ENCODE measurements around the gene TTLL6. TPM values are rescaled to one million over a fixed set of nuclear protein-coding genes. Genes with fewer than 3 reads are reported as not detected.

TTLL6 gene
- total and polyA plus RNA-seq, 2 of the 4 experiments (the other 2 are of a cell fraction): not detected

GRCh38 chr17:48842746-48843145 is 25.7 kb upstream of the TTLL6 start:
- H3K23ac ChIP-seq (ENCODE audit: low read depth, low read length): no peak overlapping the region
- H3K36me3 ChIP-seq (ENCODE audit: control insufficient read depth, insufficient read depth, low read length): peaks cover 4% of the 10 kb centered on the region
- intact Hi-C loops (cut with micrococcal nuclease): no loop called here
- H3K56ac ChIP-seq (ENCODE audit: extremely low read depth, insufficient read depth, low read length): no peak overlapping the region
- in situ Hi-C loops (cut with MboI; ENCODE audit: low sequenced_read_pairs): no loop called here
- H2AK5ac ChIP-seq (ENCODE audit: low read depth, low read length): peak overlapping the region; percentile 83
- no TSS peak for BruUV-seq (replicated peaks)
- ATAC-seq (ENCODE audit: low read depth) (peak; percentile 36), DNase-seq (peak; percentile 20)
- H3K4ac ChIP-seq (ENCODE audit: low read depth, low read length): peak overlapping the region; percentile 55; the same call in 1 of the 2 replicates
- peaks cover 10 to 39% of the 10 kb centered on the region in 2 experiments; a peak in 3 of 4 replicates for H3K79me1 ChIP-seq (ENCODE audit: low read depth in 1 of 2, low read length in 2 of 2)
- no peak overlapping the region for H3K4me2 ChIP-seq (ENCODE audit: low read depth, low read length)
- TF ChIP-seq RAD21 (IDR thresholded peaks at IDR 0.05; ENCODE audit: low read length) (no peak), BHLHE40 (IDR thresholded peaks at IDR 0.05; ENCODE audit: low read depth, low read length) (no peak), CEBPB (IDR thresholded peaks at IDR 0.05; ENCODE audit: low read depth, low read length) (no peak), MXI1 (IDR thresholded peaks at IDR 0.05; ENCODE audit: borderline replicate concordance, low read depth, low read length) (no peak), CHD1 (IDR thresholded peaks at IDR 0.05; ENCODE audit: low read depth, low read length) (no peak), FOS (IDR thresholded peaks at IDR 0.05; ENCODE audit: low read depth, low read length) (no peak), USF2 (IDR thresholded peaks at IDR 0.05; ENCODE audit: low read depth, low read length) (no peak), POLR2A (IDR thresholded peaks at IDR 0.05; ENCODE audit: low read depth, low read length) (no peak), ELK1 (IDR thresholded peaks at IDR 0.05; ENCODE audit: borderline replicate concordance, low read depth, low read length) (no peak), MAFK (IDR thresholded peaks at IDR 0.05; ENCODE audit: low read depth, low read length) (no peak)
- H2AK9ac ChIP-seq (replicated peaks; ENCODE audit: low read depth, low read length, poor library complexity): no peak overlapping the region
- H2BK15ac ChIP-seq (ENCODE audit: low read depth, low read length): no peak overlapping the region
- no peaks in the 10 kb centered on the region for H3K27me3 ChIP-seq (ENCODE audit: control insufficient read depth, insufficient read depth, low read length)
- peak overlapping the region in 1 of 2 experiments; percentile 71; a peak in 1 of 4 replicates for H4K8ac ChIP-seq (ENCODE audit: low read depth in 2 of 2, low read length in 2 of 2)
- no peak overlapping the region for H3K4me3 ChIP-seq (ENCODE audit: insufficient read depth, low read depth, low read length)
- H3K4me1 ChIP-seq (ENCODE audit: control insufficient read depth, insufficient read depth, low read length): peaks cover 12% of the 10 kb centered on the region
- no CpG with 5 or more reads among the region's 3 CpGs for WGBS, 2 experiments (ENCODE audit: extremely low coverage in 2 of 2, insufficient read length in 1 of 2)
- H2BK5ac ChIP-seq (ENCODE audit: low read depth, low read length, poor library complexity, severe bottlenecking): peak overlapping the region; percentile 35
- H4K91ac ChIP-seq (ENCODE audit: insufficient read depth, low read depth, low read length): no peak overlapping the region
- no peak overlapping the region for H4K5ac ChIP-seq (ENCODE audit: low read depth, low read length)
- ChIA-PET POLR2A (ENCODE audit: unreplicated experiment) (interaction anchor here (1.0 kb wide), 1 partner anchor 20 kb away, joined by 3 read pairs; no protein-coding TSS in a partner anchor), CTCF (interaction anchor here (1.1 to 1.3 kb wide), 2 partner anchors 11 to 36 kb away, joined by 3 to 6 read pairs; no protein-coding TSS in a partner anchor)
- H3K9me1 ChIP-seq (ENCODE audit: insufficient read depth, low read length): peaks cover 14% of the 10 kb centered on the region
- H3K27ac ChIP-seq (ENCODE audit: insufficient read depth, low read length): no peak overlapping the region
- no peak overlapping the region; the same call in 1 of the 2 replicates for H3K18ac ChIP-seq (ENCODE audit: low read depth, low read length)
- dilution Hi-C loops (cut with HindIII; ENCODE audit: low sequenced_read_pairs, unreplicated experiment): no loop called here
- H3K14ac ChIP-seq (replicated peaks; ENCODE audit: low read depth, low read length): no peak overlapping the region
- H3K9ac ChIP-seq (ENCODE audit: low read depth, low read length): no peak overlapping the region
- no peaks in the 10 kb centered on the region for H3K9me3 ChIP-seq (ENCODE audit: control insufficient read depth, insufficient read depth, low read length)
- no peak overlapping the region for H2BK120ac ChIP-seq (ENCODE audit: low read depth, low read length)
- H4K20me1 ChIP-seq (ENCODE audit: insufficient read depth, low read length): peaks cover 4% of the 10 kb centered on the region; the same call in 1 of the 2 replicates
- H2AFZ ChIP-seq (replicated peaks; ENCODE audit: low read length, poor library complexity): no peak overlapping the region
- H2BK20ac ChIP-seq (ENCODE audit: low read depth, low read length): no peak overlapping the region
